GM06990 (cell line): ENCODE data around the gene NAB1.

ENCODE experiments used
- DNase-seq: peaks from one replicate; pipeline ENCODE4 v3.0.0-alpha.2; 2011; ENCODE audit not compliant: insufficient read length; ENCODE audit errors: extremely low read depth
- H3K27me3 ChIP-seq: replicated peaks from 2 replicates; pipeline ENCODE4 v1.6.0; 2011; ENCODE audit warnings: low read length; ENCODE audit not compliant: control insufficient read depth, insufficient read depth
- H3K36me3 ChIP-seq: 2 replicates; pipeline ENCODE4 v1.5.1; 2011; ENCODE audit warnings: low read length; ENCODE audit not compliant: control insufficient read depth, insufficient read depth
- H3K4me3 ChIP-seq: replicated peaks from 2 replicates; pipeline ENCODE4 v1.5.1; 2011; ENCODE audit warnings: low read depth, mild to moderate bottlenecking, control low read depth, low read length
- CTCF ChIP-seq: IDR thresholded peaks from 2 replicates; pipeline ENCODE4 v1.5.1; 2011; ENCODE audit warnings: low read length, control low read depth, mild to moderate bottlenecking, inconsistent platforms; ENCODE audit not compliant: insufficient read depth, poor library complexity, severe bottlenecking

The NAB1 gene

DNA sequence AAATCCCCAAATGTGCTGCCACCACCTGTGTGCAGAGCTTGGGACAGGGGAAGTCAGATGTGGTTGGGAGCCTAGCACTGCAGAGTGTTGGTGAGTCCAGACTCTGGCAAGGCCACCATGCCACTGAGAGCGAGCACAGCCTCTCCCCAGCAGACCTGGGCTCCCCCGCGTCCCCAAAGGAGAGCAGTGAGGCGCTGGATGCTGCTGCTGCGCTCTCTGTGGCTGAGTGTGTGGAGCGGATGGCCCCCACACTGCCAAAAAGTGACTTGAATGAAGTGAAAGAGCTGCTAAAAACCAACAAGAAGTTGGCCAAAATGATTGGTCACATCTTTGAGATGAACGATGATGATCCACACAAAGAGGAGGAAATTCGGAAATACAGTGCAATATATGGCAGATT lies 10.7 kb downstream of the NAB1 start:
- Histone ChIP-seq H3K36me3 (peaks cover 6% of the 10 kb centered on the region), H3K27me3 (no peaks in the 10 kb centered on the region), H3K4me3 (no peak overlapping the region)
- no peak for DNase-seq
- no peak for TF ChIP-seq CTCF

GRCh38 chr2:190662754-190663153 lies 13.9 kb downstream of the NAB1 start:
- no peak for DNase-seq
- TF ChIP-seq CTCF, result no peak
- Histone ChIP-seq H3K36me3 (peaks cover 6% of the 10 kb centered on the region), H3K27me3 (no peaks in the 10 kb centered on the region), H3K4me3 (no peak overlapping the region)

GRCh38 chr2:190663348-190663747 lies 14.5 kb downstream of the NAB1 start:
- H3K27me3 ChIP-seq, result no peaks in the 10 kb centered on the region
- TF ChIP-seq CTCF, result no peak
- peaks cover 6% of the 10 kb centered on the region for H3K36me3 ChIP-seq
- H3K4me3 ChIP-seq, result no peak overlapping the region
- no peak for DNase-seq

- no peak for TF ChIP-seq CTCF
- Histone ChIP-seq H3K27me3 (no peaks in the 10 kb centered on the region), H3K36me3 (peaks cover 6% of the 10 kb centered on the region), H3K4me3 (no peak overlapping the region)
- DNase-seq, result no peak
Measured at GRCh38 chr2:190663839-190664238, 15.0 kb downstream of the NAB1 start.

GRCh38 chr2:190664240-190664639 lies 15.4 kb downstream of the NAB1 start:
- no peaks in the 10 kb centered on the region for H3K27me3 ChIP-seq

More at GRCh38 chr2:190664240-190664639, 15.4 kb downstream of the NAB1 start:
- H3K4me3 ChIP-seq, result no peak overlapping the region
- no peak for TF ChIP-seq CTCF
- peaks cover 6% of the 10 kb centered on the region for H3K36me3 ChIP-seq
- DNase-seq, result no peak
